ENCODE measurements around the gene VAT1L. TPM values are rescaled to one million over a fixed set of nuclear protein-coding genes. Genes with fewer than 3 reads are reported as not detected.

Gene VAT1L
- total and polyA plus RNA-seq, 10 donors = 0.02 to 0.23 (median 0.10) TPM; not detected in 4

- DNase-seq = no peak
- 5 to 17% (median 9%) methylated on average over 11 of the region's 11 CpGs for WGBS, 5 donors
- H3K27me3 ChIP-seq (replicated peaks in 1 of 7) = peaks cover 3 to 82% (median 49%) of the 10 kb centered on the region in 7 donors
- no peak overlapping the region for H3K27ac ChIP-seq
- H3K4me3 ChIP-seq = no peak overlapping the region
- H3K36me3 ChIP-seq = no peaks in the 10 kb centered on the region
- H3K9me3 ChIP-seq = no peaks in the 10 kb centered on the region
- peaks cover 9 to 24% (median 18%) of the 10 kb centered on the region in 6 donors for H3K4me1 ChIP-seq
- no peak for TF ChIP-seq POLR2AphosphoS5 (IDR thresholded peaks at IDR 0.05)
- intact Hi-C loops (cut with DNase I; ENCODE audit: low total_unique reads) = no loop called here
These were observed 1.6 kb downstream of the VAT1L start for GRCh38 chr16:77790009-77790372.

- WGBS, 5 donors = 65 to 73% (median 71%) methylated on average over 3 of the region's 3 CpGs
- no peak overlapping the region for H3K27ac ChIP-seq
- TF ChIP-seq POLR2A (IDR thresholded peaks at IDR 0.05) = no peak
- no peak for TF ChIP-seq POLR2AphosphoS5 (IDR thresholded peaks at IDR 0.05)
- H3K4me1 ChIP-seq = peaks cover 9 to 24% (median 18%) of the 10 kb centered on the region in 6 donors
- no peak for DNase-seq
- no peak overlapping the region for H3K4me3 ChIP-seq
- no peaks in the 10 kb centered on the region for H3K9me3 ChIP-seq
- no peaks in the 10 kb centered on the region for H3K36me3 ChIP-seq
- intact Hi-C loops (cut with DNase I; ENCODE audit: low total_unique reads) = no loop called here
- peaks cover 3 to 87% (median 48%) of the 10 kb centered on the region in 7 donors for H3K27me3 ChIP-seq (replicated peaks in 1 of 7)
These were observed 2.5 kb downstream of the VAT1L start for GRCh38 chr16:77790912-77791311.

DNA sequence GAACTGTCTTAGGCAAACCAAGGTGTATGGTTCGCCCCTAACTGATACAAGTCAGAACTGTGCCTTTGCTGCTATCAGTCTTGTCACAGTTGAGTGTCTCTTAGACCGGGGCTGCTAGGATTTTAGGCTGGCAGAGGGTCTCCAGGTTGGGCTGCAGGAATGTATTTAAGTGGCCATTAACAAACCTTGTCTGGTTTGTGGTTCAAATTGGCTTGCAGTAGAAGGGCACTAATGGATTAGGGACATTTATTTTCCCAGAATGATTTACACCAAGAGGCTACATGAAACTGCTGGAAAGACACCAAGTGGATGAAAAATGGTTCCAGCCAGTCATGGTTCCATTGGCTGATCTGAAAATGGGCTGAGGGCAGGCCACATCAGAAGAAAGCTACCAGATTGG, 5.1 kb downstream of the VAT1L start:
- 37 to 68% (median 56%) methylated on average over 2 of the region's 2 CpGs for WGBS, 5 donors
- H3K4me3 ChIP-seq = no peak overlapping the region
- no peak overlapping the region for H3K27ac ChIP-seq
- H3K27me3 ChIP-seq (replicated peaks in 1 of 7) = peaks cover 2 to 85% (median 29%) of the 10 kb centered on the region in 7 donors
- H3K36me3 ChIP-seq = no peaks in the 10 kb centered on the region
- TF ChIP-seq POLR2A (IDR thresholded peaks at IDR 0.05) = no peak
- TF ChIP-seq, protein P1, sequence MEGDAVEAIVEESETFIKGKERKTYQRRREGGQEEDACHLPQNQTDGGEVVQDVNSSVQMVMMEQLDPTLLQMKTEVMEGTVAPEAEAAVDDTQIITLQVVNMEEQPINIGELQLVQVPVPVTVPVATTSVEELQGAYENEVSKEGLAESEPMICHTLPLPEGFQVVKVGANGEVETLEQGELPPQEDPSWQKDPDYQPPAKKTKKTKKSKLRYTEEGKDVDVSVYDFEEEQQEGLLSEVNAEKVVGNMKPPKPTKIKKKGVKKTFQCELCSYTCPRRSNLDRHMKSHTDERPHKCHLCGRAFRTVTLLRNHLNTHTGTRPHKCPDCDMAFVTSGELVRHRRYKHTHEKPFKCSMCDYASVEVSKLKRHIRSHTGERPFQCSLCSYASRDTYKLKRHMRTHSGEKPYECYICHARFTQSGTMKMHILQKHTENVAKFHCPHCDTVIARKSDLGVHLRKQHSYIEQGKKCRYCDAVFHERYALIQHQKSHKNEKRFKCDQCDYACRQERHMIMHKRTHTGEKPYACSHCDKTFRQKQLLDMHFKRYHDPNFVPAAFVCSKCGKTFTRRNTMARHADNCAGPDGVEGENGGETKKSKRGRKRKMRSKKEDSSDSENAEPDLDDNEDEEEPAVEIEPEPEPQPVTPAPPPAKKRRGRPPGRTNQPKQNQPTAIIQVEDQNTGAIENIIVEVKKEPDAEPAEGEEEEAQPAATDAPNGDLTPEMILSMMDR (IDR thresholded peaks at IDR 0.05 in 8 of 11, conservative IDR thresholded peaks at IDR 0.05 in 3 of 11) = no peak
- no peak for TF ChIP-seq POLR2AphosphoS5 (IDR thresholded peaks at IDR 0.05)
- DNase-seq = no peak
- peaks cover 5 to 17% (median 11%) of the 10 kb centered on the region in 6 donors for H3K4me1 ChIP-seq
- intact Hi-C loops (cut with DNase I; ENCODE audit: low total_unique reads) = no loop called here
- H3K9me3 ChIP-seq = no peaks in the 10 kb centered on the region

DNA sequence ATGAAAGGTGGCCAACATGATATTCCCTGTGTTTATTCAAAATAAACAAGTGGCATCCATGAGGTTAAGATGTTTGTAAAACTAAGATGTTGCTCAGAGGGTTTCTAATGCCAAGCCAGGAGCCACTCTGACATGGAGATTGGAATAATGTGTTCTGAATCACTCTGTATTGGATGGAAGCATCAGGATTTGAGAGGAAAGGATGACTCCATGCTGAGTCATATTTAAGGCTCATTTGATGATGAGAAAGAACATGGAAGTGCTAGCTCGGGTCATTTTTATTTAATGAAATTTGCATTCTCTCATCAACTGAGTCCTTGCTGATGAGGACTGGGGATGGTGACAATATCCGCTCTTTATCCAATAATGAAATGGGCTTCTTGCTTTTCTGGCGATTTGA, 6.2 kb downstream of the VAT1L start:
- Histone ChIP-seq H3K27me3 (replicated peaks in 1 of 7) (peaks cover 0 to 73% (median 17%) of the 10 kb centered on the region in 7 donors), H3K4me1 (peaks cover 0 to 5% (median under 1%) of the 10 kb centered on the region in 6 donors), H3K4me3 (no peak overlapping the region), H3K9me3 (no peaks in the 10 kb centered on the region), H3K36me3 (no peaks in the 10 kb centered on the region), H3K27ac (no peak overlapping the region)
- TF ChIP-seq, protein P1 (IDR thresholded peaks at IDR 0.05 in 8 of 11, conservative IDR thresholded peaks at IDR 0.05 in 3 of 11) = no peak
- no peak for TF ChIP-seq POLR2AphosphoS5 (IDR thresholded peaks at IDR 0.05)
- TF ChIP-seq POLR2A (IDR thresholded peaks at IDR 0.05) = no peak
- no peak for DNase-seq
- intact Hi-C loops (cut with DNase I; ENCODE audit: low total_unique reads) = no loop called here
- 84 to 91% (median 89%) methylated on average over 3 of the region's 3 CpGs for WGBS, 5 donors

DNA sequence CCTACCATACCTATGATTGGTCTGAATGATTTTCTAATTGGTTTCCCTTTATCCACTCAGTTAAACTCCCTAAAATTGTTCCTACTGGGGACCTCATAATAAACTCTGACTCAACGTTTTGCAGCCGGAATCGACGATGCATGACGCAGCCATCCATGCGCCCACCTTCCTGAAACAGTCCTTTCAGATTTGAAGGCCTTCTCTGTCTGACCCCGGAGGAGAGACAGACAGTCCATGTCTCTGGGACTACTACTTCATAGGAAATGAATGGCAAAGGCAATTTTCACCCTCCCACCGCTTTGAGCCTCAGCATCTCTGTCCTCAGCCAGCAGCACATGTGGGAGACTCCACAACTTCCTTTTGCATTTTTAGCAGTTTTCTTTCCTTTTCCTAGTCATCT, 13.5 kb downstream of the VAT1L start:
- intact Hi-C loops (cut with DNase I; ENCODE audit: low total_unique reads) = no loop called here
- no peak for TF ChIP-seq POLR2AphosphoS5 (IDR thresholded peaks at IDR 0.05)
- no peak for TF ChIP-seq POLR2A (IDR thresholded peaks at IDR 0.05)
- 85 to 91% (median 87%) methylated on average over 8 of the region's 8 CpGs for WGBS, 5 donors
- no peak overlapping the region for H3K27ac ChIP-seq
- no peaks in the 10 kb centered on the region for H3K36me3 ChIP-seq
- no peak for DNase-seq
- no peaks in the 10 kb centered on the region for H3K4me1 ChIP-seq
- H3K27me3 ChIP-seq (replicated peaks in 1 of 7) = peaks cover 0 to 14% (median 0%) of the 10 kb centered on the region in 7 donors
- no peaks in the 10 kb centered on the region for H3K9me3 ChIP-seq
- no peak overlapping the region for H3K4me3 ChIP-seq

GRCh38 chr16:77805398-77805797, 17.0 kb downstream of the VAT1L start:
- no peak overlapping the region for H3K27ac ChIP-seq
- H3K4me1 ChIP-seq = no peaks in the 10 kb centered on the region
- H3K27me3 ChIP-seq (replicated peaks in 1 of 7) = peaks cover 0 to 5% (median 0%) of the 10 kb centered on the region in 7 donors
- peaks cover 0 to 11% (median 0%) of the 10 kb centered on the region in 8 donors for H3K9me3 ChIP-seq
- no peak for TF ChIP-seq POLR2AphosphoS5 (IDR thresholded peaks at IDR 0.05)
- TF ChIP-seq, protein P1 (IDR thresholded peaks at IDR 0.05 in 8 of 11, conservative IDR thresholded peaks at IDR 0.05 in 3 of 11) = no peak
- no peak for TF ChIP-seq POLR2A (IDR thresholded peaks at IDR 0.05)
- no peak overlapping the region for H3K4me3 ChIP-seq
- intact Hi-C loops (cut with DNase I; ENCODE audit: low total_unique reads) = no loop called here
- no peaks in the 10 kb centered on the region for H3K36me3 ChIP-seq
- WGBS, 5 donors = 78 to 88% (median 82%) methylated on average over 10 of the region's 10 CpGs
- no peak for DNase-seq

Data from spleen (tissue), 11 donors.